IPS-18c (cell line): Measurements from ENCODE around the gene RAPGEF2.
"Not testable (repeated sequence)": the region's sequence is repeated elsewhere in the genome, so short reads cannot be mapped to it uniquely, and the experiment has no call there.

Experiments used
- H3K4me3 ChIP-seq: 2 replicates; pipeline ENCODE4 v1.7.0; 2013; ENCODE audit warnings: low read depth, mild to moderate bottlenecking, low read length, moderate library complexity; ENCODE audit not compliant: insufficient read depth
- H3K9me3 ChIP-seq: one replicate; pipeline ENCODE4 v1.6.1; 2013; ENCODE audit warnings: mild to moderate bottlenecking, low read length, moderate library complexity; ENCODE audit not compliant: control insufficient read depth, insufficient read depth

The RAPGEF2 gene

DNA sequence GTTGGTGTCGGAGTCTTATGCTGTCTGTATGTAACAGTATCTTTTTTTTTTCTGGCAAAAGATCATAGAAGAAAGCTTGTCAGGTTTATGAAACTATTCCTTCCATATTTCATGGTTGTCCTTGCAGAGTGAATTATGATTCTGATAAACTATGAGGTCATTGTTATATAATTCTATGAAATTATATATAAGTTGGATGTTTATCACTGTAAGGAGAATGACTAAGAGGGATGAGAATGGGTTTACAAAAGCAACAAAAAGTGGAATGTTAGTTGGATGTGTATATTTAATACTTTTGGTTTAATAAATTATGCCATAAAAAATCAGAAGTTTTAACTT, 43.1 kb downstream of the RAPGEF2 start:
- H3K4me3 ChIP-seq = no peak overlapping the region
- no peaks in the 10 kb centered on the region for H3K9me3 ChIP-seq

DNA sequence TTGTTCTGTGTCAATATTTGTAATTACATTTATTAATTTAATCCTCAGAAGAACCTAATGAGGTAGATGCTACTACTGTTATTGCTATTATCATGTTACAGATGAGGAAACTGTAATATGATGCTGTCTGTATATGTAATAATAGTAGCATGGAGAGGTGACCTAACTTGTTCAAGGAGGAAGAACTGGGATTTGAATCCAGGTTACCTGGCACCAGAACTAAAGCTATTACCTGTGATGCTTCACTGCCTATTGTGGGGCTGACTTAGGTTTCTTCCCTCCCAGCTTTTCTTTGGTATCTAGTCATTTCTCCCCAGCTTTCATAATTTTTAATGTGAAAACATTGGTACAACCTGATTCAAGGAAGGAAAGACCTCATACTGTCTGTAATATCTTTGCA, 43.6 kb downstream of the RAPGEF2 start:
- Histone ChIP-seq H3K4me3 (no peak overlapping the region), H3K9me3 (no peaks in the 10 kb centered on the region)

DNA sequence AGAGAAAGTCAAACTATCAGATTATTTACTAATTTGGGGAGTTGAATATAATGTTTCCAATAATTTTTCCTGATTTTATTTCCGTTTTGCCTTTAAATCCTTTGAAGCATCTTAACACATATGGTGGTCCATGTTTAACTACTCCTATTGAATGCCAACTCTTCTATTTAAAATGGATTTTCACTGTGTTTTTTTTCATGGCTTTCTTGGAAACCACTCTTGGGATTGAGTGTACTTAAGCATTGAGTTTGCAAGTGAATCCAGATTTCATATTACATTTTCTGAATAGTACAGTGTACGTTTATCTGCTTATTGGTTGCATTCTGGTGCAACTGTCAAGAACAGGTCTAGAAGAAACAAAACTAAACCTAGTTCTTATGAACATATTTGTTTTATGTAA, 45.6 kb downstream of the RAPGEF2 start:
- Histone ChIP-seq H3K9me3 (no peaks in the 10 kb centered on the region), H3K4me3 (no peak overlapping the region)

DNA sequence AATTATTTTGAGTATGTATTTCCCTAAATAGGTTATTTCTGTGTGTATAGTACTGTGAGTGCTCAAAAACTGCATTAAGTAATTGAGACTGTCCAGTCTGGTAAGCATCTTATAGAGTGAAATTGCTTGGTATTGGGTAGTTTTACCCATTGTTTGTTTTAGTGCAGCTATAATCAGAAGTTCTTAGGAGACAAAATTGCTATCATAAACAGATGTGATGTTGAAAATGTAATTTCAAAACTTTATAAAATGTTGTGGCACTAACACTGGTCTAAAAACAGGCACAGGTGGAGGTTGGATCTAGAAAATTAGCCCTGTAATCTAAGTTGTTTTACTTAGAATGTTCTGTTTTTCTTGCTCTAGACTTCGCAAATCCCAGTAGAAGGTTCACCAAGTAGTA, 46.8 kb downstream of the RAPGEF2 start:
- Histone ChIP-seq H3K4me3 (no peak overlapping the region), H3K9me3 (no peaks in the 10 kb centered on the region)

DNA sequence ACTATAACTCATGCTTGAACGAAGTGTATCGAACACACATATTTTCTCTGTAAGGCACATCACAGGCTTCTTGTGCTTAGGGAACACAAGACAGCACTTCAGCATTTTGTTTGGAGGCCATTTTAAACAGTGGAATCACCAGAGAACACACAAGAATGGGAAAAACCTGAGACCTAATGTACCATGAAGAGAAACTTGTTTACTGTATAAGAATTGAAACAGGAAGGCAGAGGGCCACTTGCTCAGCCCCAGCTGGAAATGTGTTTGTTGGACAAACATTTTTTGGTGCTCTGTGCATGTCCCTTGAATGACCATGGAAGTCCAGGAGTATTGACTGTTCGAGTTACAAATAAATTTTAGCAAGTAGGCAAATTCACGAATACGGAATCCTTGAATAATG, 47.5 kb downstream of the RAPGEF2 start:
- Histone ChIP-seq H3K4me3 (no peak overlapping the region), H3K9me3 (no peaks in the 10 kb centered on the region)

DNA sequence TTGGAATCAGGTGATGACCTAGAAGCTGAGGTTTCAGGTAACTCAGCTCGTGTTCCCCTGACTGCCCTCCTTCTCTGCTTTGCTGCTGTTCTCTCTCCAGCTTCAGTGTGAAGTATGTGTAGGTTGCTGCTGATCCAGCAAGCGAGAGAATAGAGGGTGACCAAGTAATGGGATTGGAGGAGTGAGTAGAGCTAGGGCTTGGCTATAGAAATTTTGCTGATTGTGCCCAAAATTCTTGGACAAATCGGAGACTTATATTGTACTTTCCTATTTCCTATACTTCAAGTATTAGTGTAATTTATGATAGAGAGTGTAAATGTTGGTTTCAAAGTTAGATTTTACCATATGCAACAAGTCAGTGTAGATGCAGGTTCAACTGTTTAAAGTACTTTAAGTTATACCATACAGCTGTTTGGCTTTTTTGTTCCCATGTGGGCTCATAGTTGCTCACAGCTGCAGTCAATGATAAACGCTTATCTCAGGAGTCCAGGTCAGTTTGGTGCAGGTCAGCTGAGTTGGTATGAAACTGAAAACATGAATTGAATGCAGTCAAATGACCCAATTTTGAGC, 48.0 kb downstream of the RAPGEF2 start:
- no peaks in the 10 kb centered on the region for H3K9me3 ChIP-seq

DNA sequence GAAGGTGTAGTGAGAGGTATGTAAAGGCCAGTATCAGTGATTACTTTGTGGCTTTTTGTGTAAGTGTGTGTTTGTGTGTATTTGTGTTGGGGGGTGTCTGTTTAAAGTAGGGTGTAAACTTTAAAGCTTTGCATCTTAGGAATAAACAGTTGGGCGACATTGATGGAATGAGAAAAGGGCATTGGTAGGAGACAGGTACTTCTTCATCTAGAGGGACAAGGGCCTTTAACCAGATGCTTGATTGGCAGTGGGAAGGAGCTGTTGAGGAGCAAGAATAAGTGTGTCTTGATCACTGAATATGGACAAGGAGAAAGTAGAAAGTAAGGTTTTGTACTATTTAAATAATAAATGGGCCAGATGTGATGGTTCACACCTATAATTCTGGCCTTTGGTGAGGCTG, 48.8 kb downstream of the RAPGEF2 start:
- H3K4me3 ChIP-seq = no peak overlapping the region
- no peaks in the 10 kb centered on the region for H3K9me3 ChIP-seq

More for the DNA sequence above, 48.0 kb downstream of the RAPGEF2 start:
- H3K4me3 ChIP-seq = no peak overlapping the region

DNA sequence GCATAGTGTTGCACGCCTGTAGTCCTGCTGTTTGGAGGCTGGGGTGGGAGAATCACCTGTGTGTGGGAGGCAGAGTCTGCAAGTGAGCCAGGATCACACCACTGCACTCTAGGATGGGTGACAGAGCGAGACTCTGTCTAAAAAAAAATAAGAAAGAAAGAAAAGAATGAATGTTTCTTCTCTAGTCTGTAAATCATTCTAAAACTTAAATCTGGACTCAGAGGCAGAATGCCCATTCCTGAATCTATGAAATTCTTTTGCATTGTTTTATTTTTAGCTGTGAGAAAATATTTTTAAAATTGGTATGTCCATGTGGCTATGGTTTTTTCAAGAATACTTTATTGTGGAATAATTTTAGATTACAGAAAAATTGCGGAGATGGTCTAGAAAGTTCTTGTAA, 49.3 kb downstream of the RAPGEF2 start:
- Histone ChIP-seq H3K4me3 (no peak overlapping the region), H3K9me3 (no peaks in the 10 kb centered on the region)

DNA sequence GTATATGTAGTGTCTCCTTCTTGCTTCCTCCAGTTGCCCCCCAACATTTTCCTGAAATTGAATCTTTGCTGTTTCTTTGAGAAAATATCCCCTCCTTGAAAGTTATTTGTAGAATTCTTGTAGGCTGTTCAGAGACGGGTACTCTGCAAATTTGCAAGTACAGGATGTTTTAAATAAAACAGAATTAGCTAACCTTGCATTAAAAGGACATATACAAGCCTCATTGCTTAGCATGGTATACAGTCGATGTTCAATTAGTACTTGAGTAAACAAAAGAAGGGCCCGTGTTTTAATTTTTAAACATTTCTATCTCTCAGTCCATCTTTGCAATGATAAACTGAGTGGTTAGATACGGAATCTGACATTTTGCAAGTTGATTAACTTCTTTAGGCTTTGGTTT, 50.8 kb downstream of the RAPGEF2 start:
- no peak overlapping the region for H3K4me3 ChIP-seq
- no peaks in the 10 kb centered on the region for H3K9me3 ChIP-seq

DNA sequence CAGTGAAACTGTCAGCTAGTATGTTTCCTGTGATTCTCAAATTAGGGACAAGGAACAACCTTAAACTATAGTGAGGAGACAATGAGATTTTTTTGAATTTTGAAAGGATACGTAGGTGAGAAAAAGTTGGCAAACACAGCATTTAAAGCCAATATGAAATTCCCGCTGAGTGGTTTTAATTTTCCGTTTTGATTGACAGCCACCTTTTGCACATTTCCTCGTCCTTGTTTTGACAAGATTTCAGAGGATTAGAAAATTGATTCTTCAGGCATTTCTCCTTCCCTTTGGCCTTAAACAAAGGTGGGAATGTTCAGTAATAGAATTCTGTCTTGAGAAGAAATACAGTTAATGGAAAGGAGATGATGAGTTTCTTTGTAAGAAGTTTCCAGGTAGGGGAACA, 52.2 kb downstream of the RAPGEF2 start:
- no peaks in the 10 kb centered on the region for H3K9me3 ChIP-seq
- no peak overlapping the region for H3K4me3 ChIP-seq

DNA sequence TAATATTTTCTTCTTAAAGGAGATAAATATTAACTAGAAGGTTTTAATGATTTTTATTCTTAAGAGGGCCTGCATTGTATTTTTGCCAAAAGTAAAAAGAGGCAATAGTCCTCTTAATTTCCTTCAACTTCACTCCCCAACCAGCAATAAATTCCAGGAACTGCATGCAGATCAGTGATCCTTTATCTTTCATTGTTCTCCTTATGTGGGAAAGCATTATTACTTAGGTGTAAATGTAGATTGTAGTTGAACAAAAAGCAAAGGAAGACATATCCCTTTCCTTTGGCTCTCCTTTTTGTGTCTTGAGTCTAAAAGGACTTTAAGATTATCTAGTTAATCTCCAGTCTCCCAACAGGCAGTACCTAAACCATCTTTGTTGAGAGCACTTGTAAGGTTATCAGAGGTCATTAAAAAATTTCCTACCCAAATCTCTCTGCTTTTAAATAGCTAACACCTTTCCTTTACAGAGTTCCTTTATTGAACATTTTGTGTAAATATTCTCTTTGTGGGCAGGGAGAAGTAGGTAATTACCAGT, 55.3 kb downstream of the RAPGEF2 start:
- H3K9me3 ChIP-seq = no peaks in the 10 kb centered on the region
- H3K4me3 ChIP-seq = no peak overlapping the region

DNA sequence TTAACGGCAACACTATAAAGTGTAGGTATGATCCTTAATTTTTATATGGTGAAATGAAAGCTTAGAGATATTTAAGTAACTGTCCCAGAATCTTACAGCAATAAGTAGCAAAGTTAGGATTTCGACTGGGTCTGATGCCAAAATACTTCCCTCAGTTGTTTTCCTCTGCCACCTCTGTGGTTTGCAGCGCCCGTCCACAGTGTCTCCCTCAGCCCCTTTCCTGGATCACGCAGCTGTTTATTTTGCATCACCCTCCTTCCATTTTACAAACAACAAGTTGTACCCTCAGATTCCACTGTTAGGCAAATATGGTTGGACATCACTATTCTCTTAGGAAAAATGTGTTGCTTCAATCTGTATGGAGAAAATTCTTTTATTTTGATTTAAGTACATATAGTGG, 56.1 kb downstream of the RAPGEF2 start:
- Histone ChIP-seq H3K9me3 (no peaks in the 10 kb centered on the region), H3K4me3 (no peak overlapping the region)

DNA sequence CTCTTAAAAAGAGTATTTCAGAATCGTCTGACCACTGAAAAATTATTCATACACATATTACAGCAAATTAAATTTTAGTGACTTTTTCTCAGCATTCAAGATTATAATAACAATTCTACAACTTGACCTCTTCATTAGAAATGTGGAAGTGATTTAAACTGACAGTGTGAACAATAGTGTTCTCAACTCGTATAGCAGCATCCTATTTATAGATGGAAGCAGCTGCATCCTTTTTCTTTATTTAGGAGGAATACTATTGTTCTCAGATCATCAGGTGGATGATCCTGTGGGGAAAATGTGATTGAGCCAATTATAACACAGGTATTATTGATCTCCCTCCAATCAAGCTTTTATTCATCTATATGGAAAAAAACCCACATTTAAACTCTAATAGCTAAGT, 56.7 kb downstream of the RAPGEF2 start:
- no peak overlapping the region for H3K4me3 ChIP-seq
- no peaks in the 10 kb centered on the region for H3K9me3 ChIP-seq

DNA sequence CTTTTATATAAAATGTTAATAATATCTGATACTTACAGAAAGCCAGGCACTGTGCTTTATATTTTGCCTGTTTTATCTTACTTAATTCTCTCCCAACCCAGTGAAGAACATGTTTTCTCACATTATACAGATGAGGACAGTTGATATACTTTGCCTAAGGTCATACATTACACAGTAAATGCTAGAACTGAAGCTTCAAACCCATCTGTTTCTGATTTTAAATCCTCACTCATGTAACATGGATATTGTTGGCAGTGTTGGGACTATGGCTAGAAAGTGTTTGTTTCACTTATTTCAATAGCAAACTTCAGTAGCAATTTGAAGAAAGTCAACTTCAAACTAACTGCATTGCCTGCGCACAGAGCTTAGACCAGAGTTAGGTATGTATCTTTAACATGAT, 57.4 kb downstream of the RAPGEF2 start:
- Histone ChIP-seq H3K9me3 (no peaks in the 10 kb centered on the region), H3K4me3 (no peak overlapping the region)

DNA sequence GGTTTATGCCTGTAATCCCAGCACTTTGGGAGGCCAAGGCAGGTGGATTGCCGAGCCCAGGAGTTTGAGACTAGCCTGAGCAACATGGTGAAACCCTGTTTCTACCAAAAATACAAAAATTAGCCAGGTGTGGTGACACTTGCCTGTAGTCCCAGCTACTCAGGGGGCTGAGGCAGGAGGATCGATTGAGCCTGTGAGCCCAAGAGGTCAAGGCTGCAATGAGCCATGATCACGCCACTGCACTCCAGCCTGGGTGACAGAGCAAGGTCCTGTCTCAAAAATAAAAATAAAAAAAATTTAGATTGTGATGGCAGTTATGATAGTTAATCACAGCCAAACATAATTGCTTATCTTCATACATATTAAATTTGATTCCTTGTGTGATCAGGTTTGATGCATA, 58.6 kb downstream of the RAPGEF2 start:
- not testable (repeated sequence) for H3K4me3 ChIP-seq, H3K9me3 ChIP-seq

DNA sequence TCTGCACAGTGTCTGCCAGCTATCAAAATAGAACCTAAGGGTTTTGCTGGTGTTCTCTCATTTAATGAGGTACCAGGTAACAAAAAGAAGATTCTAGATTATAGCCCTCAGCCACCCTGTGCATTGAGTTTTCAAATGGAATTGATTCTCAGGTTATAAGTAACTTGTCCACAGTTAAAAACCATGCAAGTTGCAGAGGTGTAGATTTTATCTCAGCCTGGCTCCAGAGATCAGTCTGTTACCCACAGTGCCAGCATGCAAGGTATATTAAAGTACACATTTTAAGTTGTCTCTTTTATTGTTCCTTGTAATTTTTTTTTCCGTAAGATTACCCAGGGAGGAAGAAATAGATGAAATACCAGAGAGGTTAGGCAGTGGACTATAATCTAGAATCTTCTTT, 59.7 kb downstream of the RAPGEF2 start:
- H3K4me3 ChIP-seq = no peak overlapping the region
- H3K9me3 ChIP-seq = no peaks in the 10 kb centered on the region

DNA sequence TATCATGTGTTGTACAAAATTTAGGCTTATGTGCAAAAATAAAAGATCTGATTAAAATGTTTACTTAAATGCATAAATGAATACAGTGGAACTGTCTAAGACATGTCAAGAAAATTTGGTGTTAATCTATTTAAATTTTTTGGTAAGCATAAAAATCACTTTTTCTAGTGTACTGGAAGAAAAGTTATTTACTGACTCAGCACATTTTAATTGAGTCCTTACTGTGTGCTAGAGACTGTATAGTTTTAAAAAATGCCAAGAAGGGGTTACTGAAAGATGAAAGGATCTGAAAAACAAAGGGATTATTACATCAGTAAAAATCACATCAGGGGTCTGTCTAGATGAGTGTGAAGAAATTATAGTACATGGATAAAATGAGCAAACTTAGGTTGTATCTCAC, 60.6 kb downstream of the RAPGEF2 start:
- H3K9me3 ChIP-seq = no peaks in the 10 kb centered on the region
- H3K4me3 ChIP-seq = no peak overlapping the region

DNA sequence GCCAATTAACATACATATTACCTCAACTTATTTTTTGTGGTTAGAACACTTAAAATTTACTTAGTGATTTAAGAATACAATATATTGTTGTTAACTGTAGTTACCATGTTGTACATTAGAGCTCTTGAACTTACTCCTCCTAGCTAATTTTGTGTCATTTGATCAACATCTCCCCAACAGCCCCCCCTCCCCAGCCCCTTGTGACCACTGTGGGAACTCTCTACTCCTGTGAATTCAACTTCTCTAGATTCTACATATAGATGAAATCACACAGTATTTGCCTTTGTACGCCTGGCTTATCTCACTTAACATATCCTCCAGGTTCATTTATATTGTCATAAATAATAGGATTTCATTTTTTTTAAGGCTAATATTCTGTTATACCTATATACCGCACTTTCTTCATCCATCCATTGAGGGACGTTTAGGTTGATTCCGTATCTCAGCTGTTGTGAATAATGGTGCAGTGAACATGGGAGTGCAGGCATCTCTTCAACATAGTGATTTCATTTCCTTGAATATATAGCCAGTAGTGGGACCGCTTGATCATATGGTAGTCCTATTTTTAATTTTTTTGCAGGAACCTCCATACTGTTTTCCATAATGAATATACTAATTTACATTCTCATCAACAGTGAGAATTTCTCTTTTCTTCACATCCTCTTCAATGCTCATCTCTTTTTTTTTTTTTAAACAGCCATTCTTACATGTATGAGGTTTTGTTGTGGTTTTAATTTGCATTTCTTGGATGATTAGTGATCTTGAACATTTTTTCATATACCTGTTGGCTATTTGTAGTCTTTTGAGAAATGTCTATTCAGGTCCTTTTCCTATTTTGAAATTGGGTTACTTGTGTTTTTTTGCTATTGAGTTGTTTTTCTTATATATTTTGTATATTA, 66.8 kb downstream of the RAPGEF2 start:
- Histone ChIP-seq H3K9me3 (no peaks in the 10 kb centered on the region), H3K4me3 (no peak overlapping the region)

DNA sequence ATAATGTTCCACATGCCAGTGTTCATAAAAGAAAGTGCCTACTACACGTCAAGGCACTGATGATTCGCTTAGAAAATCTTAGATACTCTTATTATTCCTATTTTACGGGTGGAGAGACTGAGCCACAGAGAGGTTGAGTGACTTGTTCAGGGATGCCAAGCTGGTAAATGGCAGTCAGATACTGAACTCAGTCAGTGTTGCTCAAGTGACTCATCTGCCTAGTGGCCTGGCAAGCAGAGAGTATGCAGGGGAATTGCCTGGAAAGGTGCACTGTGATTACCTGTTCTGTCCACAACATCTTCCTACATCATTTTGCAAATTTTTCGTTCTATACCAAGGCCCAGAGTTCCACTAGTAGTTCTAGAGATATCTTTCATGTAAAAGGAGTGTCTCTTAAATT, 68.4 kb downstream of the RAPGEF2 start:
- H3K4me3 ChIP-seq = no peak overlapping the region
- no peaks in the 10 kb centered on the region for H3K9me3 ChIP-seq
